NCI-H2081 treated with DMSO at 0.1 percent for 48 hours (cell line): ENCODE measurements around the gene NTHL1.

Source experiments
- DNase-seq: peaks from one replicate; lab custom pipeline; 2025; lab: John Stamatoyannopoulos, UW

The NTHL1 gene

DNA sequence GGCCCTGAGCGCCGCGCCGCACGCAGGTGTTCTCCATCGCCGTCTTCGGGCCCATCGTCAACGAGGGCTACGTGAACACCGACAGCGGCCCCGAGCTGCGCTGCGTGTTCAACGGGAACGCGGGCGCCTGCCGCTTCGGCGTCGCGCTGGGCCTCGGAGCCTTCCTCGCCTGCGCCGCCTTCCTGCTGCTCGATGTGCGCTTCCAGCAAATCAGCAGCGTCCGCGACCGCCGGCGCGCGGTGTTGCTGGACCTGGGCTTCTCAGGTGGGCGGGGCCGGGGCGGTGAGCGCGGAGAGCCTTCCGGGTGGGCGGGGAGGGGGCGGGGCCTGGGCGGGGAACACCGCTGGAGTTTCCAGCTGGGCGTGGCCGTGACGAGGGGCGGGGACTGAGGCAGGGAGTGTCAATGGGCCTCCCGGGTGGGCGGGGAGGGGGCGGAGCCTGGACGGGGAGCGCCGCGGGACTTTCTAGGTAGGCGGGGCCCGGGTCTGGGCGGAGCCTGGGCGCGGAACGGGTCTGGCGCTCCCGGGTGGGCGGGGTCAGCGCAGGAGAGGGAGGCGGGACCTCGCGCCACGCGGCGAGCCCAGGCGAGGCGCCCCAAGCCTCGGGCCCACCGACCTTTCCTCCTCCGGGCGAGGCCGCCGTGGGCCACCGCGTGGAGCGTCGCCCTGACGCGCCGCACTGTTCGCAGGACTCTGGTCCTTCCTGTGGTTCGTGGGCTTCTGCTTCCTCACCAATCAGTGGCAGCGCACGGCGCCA is 55.5 kb downstream of the NTHL1 start:
- DNase-seq = no peak

DNA sequence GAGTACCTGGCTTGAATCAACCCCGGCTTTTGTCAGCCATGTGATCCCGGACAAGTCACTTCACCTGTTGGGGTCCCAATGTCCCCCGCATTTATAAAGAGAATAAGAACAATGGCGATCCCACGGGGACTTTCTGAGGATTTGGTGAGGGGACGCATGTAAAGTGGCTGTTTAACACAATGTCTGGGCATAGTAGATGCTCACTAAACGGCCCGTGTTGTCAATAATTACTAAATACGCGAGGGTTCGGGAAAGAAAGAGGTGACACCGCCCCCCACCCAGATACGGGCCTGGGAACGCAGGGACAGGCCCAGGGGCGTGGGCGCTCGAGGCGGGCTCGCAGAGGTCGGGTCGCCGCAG is 56.1 kb downstream of the NTHL1 start:
- no peak for DNase-seq

DNA sequence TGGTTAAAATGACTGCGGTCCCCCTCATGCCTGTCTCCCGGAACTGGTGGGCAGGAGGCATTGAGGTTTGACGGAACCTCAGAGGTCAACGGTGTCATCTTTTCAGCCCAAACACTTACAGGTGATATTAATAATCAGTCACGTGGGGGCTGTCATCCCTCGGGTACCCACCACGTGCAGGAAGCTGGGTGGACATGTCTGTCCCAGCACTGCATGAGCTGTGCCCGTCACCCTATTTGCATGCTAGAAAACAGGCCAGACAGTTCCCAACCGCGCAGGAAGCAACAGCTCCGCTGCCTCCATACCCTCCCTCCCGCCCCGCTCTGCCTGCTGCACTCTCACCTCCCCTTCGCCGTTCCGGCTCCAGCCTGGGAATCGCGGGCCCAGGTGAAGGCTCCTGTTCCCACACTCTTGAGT is 56.5 kb downstream of the NTHL1 start:
- DNase-seq = no peak

DNA sequence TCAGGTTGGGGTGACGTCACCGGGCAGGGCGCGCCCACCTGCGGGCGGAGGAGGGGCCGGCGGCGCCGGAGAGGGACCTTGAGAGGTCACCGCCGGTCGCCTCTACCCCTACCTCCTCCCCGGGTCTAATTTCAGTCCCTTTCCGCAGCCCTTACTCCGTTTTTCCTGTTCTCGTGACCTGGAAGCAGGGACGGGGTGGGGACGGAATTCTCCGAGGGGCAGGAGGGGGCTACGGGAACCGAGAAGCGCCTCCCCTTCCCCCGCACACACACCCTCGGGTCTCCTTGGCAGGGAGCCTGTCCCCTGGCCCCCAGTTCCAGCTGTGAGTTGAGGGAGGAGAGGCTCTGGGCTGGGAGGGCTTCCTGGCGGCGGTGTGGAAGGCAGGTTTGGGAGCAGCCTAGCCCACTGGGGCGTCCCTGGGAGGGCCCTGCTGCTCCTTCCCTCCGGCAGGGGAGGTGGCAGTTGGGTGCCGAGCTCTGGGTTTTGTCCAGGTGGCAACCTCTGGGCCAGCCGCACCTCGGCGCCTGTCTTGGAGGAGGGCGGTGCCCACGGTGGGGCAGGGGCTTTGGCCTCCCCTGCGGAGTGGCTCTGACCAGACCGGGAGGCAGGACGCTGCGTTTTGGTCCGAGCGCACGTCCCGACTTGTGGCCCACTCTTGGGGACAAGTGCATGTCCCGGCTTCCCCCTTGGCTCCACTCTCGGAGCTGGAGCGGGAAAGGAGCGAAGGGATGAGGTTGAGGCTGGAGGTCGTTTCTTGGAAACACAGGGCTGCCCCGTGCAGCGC is 57.1 kb downstream of the NTHL1 start:
- no peak for DNase-seq

DNA sequence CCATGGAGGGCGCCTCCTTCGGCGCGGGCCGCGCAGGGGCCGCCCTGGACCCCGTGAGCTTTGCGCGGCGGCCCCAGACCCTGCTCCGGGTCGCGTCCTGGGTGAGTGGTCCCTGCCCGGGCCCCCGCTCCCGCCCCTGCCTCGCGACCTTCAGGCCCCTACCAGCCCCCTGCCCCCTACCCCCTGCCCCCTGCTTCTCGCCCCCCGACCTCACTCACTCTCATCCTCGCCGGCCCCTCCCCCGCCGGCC is 57.6 kb downstream of the NTHL1 start:
- no peak for DNase-seq
